ENCODE data around the gene NAT8L.
A peak's percentile ranks its signal among the peaks of the same experiment; 100 is the strongest.
"Not testable (repeated sequence)": the region's sequence is repeated elsewhere in the genome, so short reads cannot be mapped to it uniquely, and the experiment has no call there.

The NAT8L gene

GRCh38 chr4:2059046-2059725 lies at the start of gene NAT8L:
TSS of gene NAT8L (plus strand) at chr4:2059327. CDS start at chr4:2059512, 185 bp downstream.
- Mint-ChIP-seq H3K4me3 (peak within 1 kb of the TSS; percentile 29), H3K27ac (ENCODE audit: low read depth) (no peak within 1 kb of the TSS)
- no peak for DNase-seq (ENCODE audit: low spot score in 2 of 2)

GRCh38 chr4:2009651-2010233 lies 49.4 kb upstream of the NAT8L start:
- Mint-ChIP-seq H3K36me3 (ENCODE audit: insufficient read depth) (peaks cover 17% of the 10 kb centered on the region), H3K4me3 (peak overlapping the region; percentile 92), H3K27me3 (peaks cover 4% of the 10 kb centered on the region), H3K27ac (ENCODE audit: low read depth) (peak overlapping the region; percentile 93), H3K9me3 (no peaks in the 10 kb centered on the region), H3K4me1 (peaks cover 37% of the 10 kb centered on the region)
- peak; percentile 35 to 41 for DNase-seq (ENCODE audit: low spot score in 2 of 2)
- peak; percentile 48 for ATAC-seq (replicated peaks; ENCODE audit: extremely low read depth, poor library complexity, severe bottlenecking)

More at GRCh38 chr4:2059046-2059725, at the start of gene NAT8L:
- H3K9me3 Mint-ChIP-seq, result no peaks in the 10 kb centered on the region
- H3K4me1 Mint-ChIP-seq, result no peaks in the 10 kb centered on the region
- no peak for ATAC-seq (replicated peaks; ENCODE audit: extremely low read depth, poor library complexity, severe bottlenecking)
- H3K27me3 Mint-ChIP-seq, result peaks cover 42% of the 10 kb centered on the region
- H3K36me3 Mint-ChIP-seq (ENCODE audit: insufficient read depth), result no peaks in the 10 kb centered on the region

- H3K4me1 Mint-ChIP-seq, result peaks cover 24% of the 10 kb centered on the region
- H3K9me3 Mint-ChIP-seq, result no peaks in the 10 kb centered on the region
- H3K4me3 Mint-ChIP-seq, result no peak overlapping the region
- ATAC-seq (replicated peaks; ENCODE audit: extremely low read depth, poor library complexity, severe bottlenecking) (no peak), DNase-seq (ENCODE audit: low spot score in 2 of 2) (no peak)
- H3K36me3 Mint-ChIP-seq (ENCODE audit: insufficient read depth), result peaks cover 17% of the 10 kb centered on the region
- peaks cover 9% of the 10 kb centered on the region for H3K27me3 Mint-ChIP-seq
- no peak overlapping the region for H3K27ac Mint-ChIP-seq (ENCODE audit: low read depth)
Measured at GRCh38 chr4:2011583-2011982, 47.5 kb upstream of the NAT8L start.

- H3K36me3 Mint-ChIP-seq (ENCODE audit: insufficient read depth), result peaks cover under 1% of the 10 kb centered on the region
- peaks cover 36% of the 10 kb centered on the region for H3K27me3 Mint-ChIP-seq
- H3K4me3 Mint-ChIP-seq, result no peak overlapping the region
- ATAC-seq (replicated peaks; ENCODE audit: extremely low read depth, poor library complexity, severe bottlenecking), result no peak
- H3K4me1 Mint-ChIP-seq, result peaks cover 8% of the 10 kb centered on the region
- no peaks in the 10 kb centered on the region for H3K9me3 Mint-ChIP-seq
- no peak overlapping the region for H3K27ac Mint-ChIP-seq (ENCODE audit: low read depth)
- no peak for DNase-seq (ENCODE audit: low spot score in 2 of 2)
Measured at GRCh38 chr4:2015008-2015407, 44.1 kb upstream of the NAT8L start.

- H3K36me3 Mint-ChIP-seq (ENCODE audit: insufficient read depth); H3K4me1 Mint-ChIP-seq; ATAC-seq (replicated peaks; ENCODE audit: extremely low read depth, poor library complexity, severe bottlenecking); H3K27ac Mint-ChIP-seq (ENCODE audit: low read depth); DNase-seq (ENCODE audit: low spot score in 2 of 2); H3K9me3 Mint-ChIP-seq; H3K4me3 Mint-ChIP-seq: not testable (repeated sequence)
- H3K27me3 Mint-ChIP-seq, result peaks cover 71% of the 10 kb centered on the region
Measured at GRCh38 chr4:2021358-2022018, 37.6 kb upstream of the NAT8L start.

- Mint-ChIP-seq H3K4me1 (no peaks in the 10 kb centered on the region), H3K27me3 (peaks cover 64% of the 10 kb centered on the region), H3K27ac (ENCODE audit: low read depth) (no peak overlapping the region), H3K9me3 (peaks cover 6% of the 10 kb centered on the region), H3K4me3 (no peak overlapping the region), H3K36me3 (ENCODE audit: insufficient read depth) (no peaks in the 10 kb centered on the region)
- no peak for DNase-seq (ENCODE audit: low spot score in 2 of 2)
- no peak for ATAC-seq (replicated peaks; ENCODE audit: extremely low read depth, poor library complexity, severe bottlenecking)
Measured at GRCh38 chr4:2024683-2025082, 34.4 kb upstream of the NAT8L start.

- no peak for ATAC-seq (replicated peaks; ENCODE audit: extremely low read depth, poor library complexity, severe bottlenecking)
- no peaks in the 10 kb centered on the region for H3K36me3 Mint-ChIP-seq (ENCODE audit: insufficient read depth)
- peaks cover 6% of the 10 kb centered on the region for H3K9me3 Mint-ChIP-seq
- no peak overlapping the region for H3K27ac Mint-ChIP-seq (ENCODE audit: low read depth)
- no peak overlapping the region for H3K4me3 Mint-ChIP-seq
- H3K27me3 Mint-ChIP-seq, result peaks cover 64% of the 10 kb centered on the region
- no peaks in the 10 kb centered on the region for H3K4me1 Mint-ChIP-seq
- DNase-seq (ENCODE audit: low spot score in 2 of 2), result no peak
Measured at GRCh38 chr4:2025817-2026216, 33.3 kb upstream of the NAT8L start.

- not testable (repeated sequence) for H3K9me3 Mint-ChIP-seq; H3K36me3 Mint-ChIP-seq (ENCODE audit: insufficient read depth); H3K27ac Mint-ChIP-seq (ENCODE audit: low read depth); DNase-seq (ENCODE audit: low spot score in 2 of 2); H3K4me3 Mint-ChIP-seq; H3K4me1 Mint-ChIP-seq; ATAC-seq (replicated peaks; ENCODE audit: extremely low read depth, poor library complexity, severe bottlenecking)
- peaks cover 57% of the 10 kb centered on the region for H3K27me3 Mint-ChIP-seq
Measured at GRCh38 chr4:2027120-2027519, 32.0 kb upstream of the NAT8L start.

- H3K9me3 Mint-ChIP-seq; DNase-seq (ENCODE audit: low spot score in 2 of 2); H3K4me3 Mint-ChIP-seq; H3K4me1 Mint-ChIP-seq; H3K36me3 Mint-ChIP-seq (ENCODE audit: insufficient read depth); H3K27ac Mint-ChIP-seq (ENCODE audit: low read depth); ATAC-seq (replicated peaks; ENCODE audit: extremely low read depth, poor library complexity, severe bottlenecking): not testable (repeated sequence)
- peaks cover 65% of the 10 kb centered on the region for H3K27me3 Mint-ChIP-seq
Measured at GRCh38 chr4:2031161-2031560, 28.0 kb upstream of the NAT8L start.

GRCh38 chr4:2036327-2036726 lies 22.8 kb upstream of the NAT8L start:
- H3K4me3 Mint-ChIP-seq, result no peak overlapping the region

GRCh38 chr4:2036866-2037265 lies 22.3 kb upstream of the NAT8L start:
- ATAC-seq (replicated peaks; ENCODE audit: extremely low read depth, poor library complexity, severe bottlenecking), result no peak
- H3K9me3 Mint-ChIP-seq, result no peaks in the 10 kb centered on the region
- no peak overlapping the region for H3K4me3 Mint-ChIP-seq
- no peak overlapping the region for H3K27ac Mint-ChIP-seq (ENCODE audit: low read depth)
- H3K27me3 Mint-ChIP-seq, result peaks cover 66% of the 10 kb centered on the region
- peaks cover 2% of the 10 kb centered on the region for H3K36me3 Mint-ChIP-seq (ENCODE audit: insufficient read depth)
- no peaks in the 10 kb centered on the region for H3K4me1 Mint-ChIP-seq
- no peak for DNase-seq (ENCODE audit: low spot score in 2 of 2)

More at GRCh38 chr4:2036327-2036726, 22.8 kb upstream of the NAT8L start:
- no peak for ATAC-seq (replicated peaks; ENCODE audit: extremely low read depth, poor library complexity, severe bottlenecking)
- Mint-ChIP-seq H3K36me3 (ENCODE audit: insufficient read depth) (peaks cover 2% of the 10 kb centered on the region), H3K4me1 (no peaks in the 10 kb centered on the region), H3K9me3 (no peaks in the 10 kb centered on the region), H3K27me3 (peaks cover 66% of the 10 kb centered on the region), H3K27ac (ENCODE audit: low read depth) (no peak overlapping the region)
- DNase-seq (ENCODE audit: low spot score in 2 of 2), result no peak

- H3K9me3 Mint-ChIP-seq, result no peaks in the 10 kb centered on the region
- peaks cover 41% of the 10 kb centered on the region for H3K27me3 Mint-ChIP-seq
- DNase-seq (ENCODE audit: low spot score in 2 of 2) (no peak), ATAC-seq (replicated peaks; ENCODE audit: extremely low read depth, poor library complexity, severe bottlenecking) (no peak)
- H3K36me3 Mint-ChIP-seq (ENCODE audit: insufficient read depth), result peaks cover 6% of the 10 kb centered on the region
- peak overlapping the region; percentile 78 for H3K4me3 Mint-ChIP-seq
- H3K4me1 Mint-ChIP-seq, result no peaks in the 10 kb centered on the region
- no peak overlapping the region for H3K27ac Mint-ChIP-seq (ENCODE audit: low read depth)
Measured at GRCh38 chr4:2040391-2041238, 18.5 kb upstream of the NAT8L start.
